ENCODE data around the gene CTSC. TPM values are rescaled to one million over a fixed set of nuclear protein-coding genes. Genes with fewer than 3 reads are reported as not detected.

The CTSC gene
- total and polyA plus RNA-seq, 9 of the 15 experiments (the other 6 are each of a cell fraction or from before 2014, with no cell fraction given) = 113 to 403 (median 187) TPM

- FAIRE-seq = no peak
- TF ChIP-seq SPI1 (IDR thresholded peaks at IDR 0.05; ENCODE audit: borderline replicate concordance, low read depth, low read length) (peak; percentile 47; the same call in 1 of the 2 replicates), NFIX (CRISPR knock-in tag; IDR thresholded peaks at IDR 0.05; ENCODE audit: low read depth) (no peak)
- BruUV-seq (replicated peaks) = no TSS peak
- POLR2A ChIA-PET = interaction anchor here (0.8 kb wide), 1 partner anchor 26 kb away, joined by 3 read pairs; no protein-coding TSS in a partner anchor
- Histone ChIP-seq H3K4me1 (replicated peaks in 1 of 2; ENCODE audit: control insufficient read depth in 2 of 2, insufficient read depth in 2 of 2, low read length in 2 of 2) (peaks cover 0 to 11% of the 10 kb centered on the region in 2 experiments; a peak in 3 of 5 replicates), H3K27me3 (ENCODE audit: control insufficient read depth in 2 of 2, insufficient read depth in 2 of 2, low read length in 2 of 2) (no peaks in the 10 kb centered on the region), H3K9me3 (replicated peaks; ENCODE audit: control insufficient read depth, insufficient read depth, low read depth, low read length) (no peaks in the 10 kb centered on the region), H2AFZ (ENCODE audit: low read depth, low read length) (no peak overlapping the region), H3K27ac (ENCODE audit: extremely low read depth, low read depth, low read length) (no peak overlapping the region), H3K9ac (ENCODE audit: insufficient read depth in 1 of 2, low read depth in 2 of 2, low read length in 2 of 2) (no peak overlapping the region), H3K4me3 (no peak overlapping the region), H3K9me1 (ENCODE audit: control insufficient read depth, insufficient read depth, low read length) (no peaks in the 10 kb centered on the region), H3K36me3 (ENCODE audit: control insufficient read depth, insufficient read depth, low read length) (no peaks in the 10 kb centered on the region; the same call in 2 of the 3 replicates), H3K79me2 (ENCODE audit: control insufficient read depth, insufficient read depth, low read length) (no peaks in the 10 kb centered on the region), H4K20me1 (replicated peaks; ENCODE audit: control insufficient read depth, insufficient read depth, low read length) (no peaks in the 10 kb centered on the region), H3K4me2 (ENCODE audit: insufficient read depth, low read length) (no peak overlapping the region)
- CTCF ChIA-PET (ENCODE audit: low intra/inter-chr PET ratio) = no interaction called here
- intact Hi-C loops (cut with micrococcal nuclease) (loop anchor here (5.0 kb wide), 1 partner anchor 67 kb away; no protein-coding TSS in a partner anchor), in situ Hi-C loops (cut with MboI) (no loop called here)
- ATAC-seq = no peak
- 77% methylated on average over 2 of the region's 2 CpGs for WGBS (ENCODE audit: insufficient coverage, low coverage, missing lambda C conversion rate)
- no peak for DNase-seq (ENCODE audit: extremely low read depth in 1 of 4, low spot score in 3 of 4)
These were observed 17.4 kb upstream of the CTSC start for GRCh38 chr11:88354912-88355311.

DNA sequence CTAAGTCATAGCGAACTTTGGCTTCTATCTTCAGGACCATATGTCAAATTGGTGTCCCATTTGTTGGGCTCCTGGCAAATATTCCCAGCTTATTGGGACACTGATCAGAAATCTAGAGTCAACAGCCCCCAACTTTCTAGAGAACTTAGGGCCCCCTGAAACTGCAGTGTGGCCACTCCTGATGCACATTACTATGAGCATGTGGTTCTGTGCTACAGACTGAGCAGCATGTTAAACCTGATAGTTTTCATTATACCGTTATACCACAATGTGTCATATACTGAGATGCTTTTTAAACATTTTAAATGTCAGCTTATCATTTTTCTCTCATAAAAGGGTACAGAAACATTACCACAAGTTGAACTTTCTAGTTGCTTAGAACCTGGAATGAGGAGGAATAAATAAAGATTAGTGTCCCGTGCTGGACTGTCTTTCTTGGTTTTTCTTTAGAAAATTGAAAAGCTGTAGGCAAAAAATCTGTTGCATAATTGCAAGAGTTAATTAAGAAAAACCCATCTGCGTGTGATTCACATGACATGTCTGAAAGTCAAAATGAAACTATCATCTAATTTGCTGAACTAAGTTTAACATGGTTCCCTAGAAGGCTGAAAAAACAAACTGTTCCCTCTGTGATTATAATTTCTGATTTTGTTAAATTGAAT lies 16.4 kb upstream of the CTSC start:
- in situ Hi-C loops (cut with MboI) = no loop called here
- CTCF ChIA-PET (ENCODE audit: low intra/inter-chr PET ratio) = no interaction called here
- no TSS peak for BruUV-seq (replicated peaks)

More for the DNA sequence above, 16.4 kb upstream of the CTSC start:
- 30% methylated on average over 4 of the region's 4 CpGs for WGBS (ENCODE audit: insufficient coverage, low coverage, missing lambda C conversion rate)
- H3K27ac ChIP-seq (ENCODE audit: extremely low read depth, low read depth, low read length) = no peak overlapping the region
- H3K4me1 ChIP-seq (replicated peaks in 1 of 2; ENCODE audit: control insufficient read depth in 2 of 2, insufficient read depth in 2 of 2, low read length in 2 of 2) = peaks cover 0 to 5% of the 10 kb centered on the region in 2 experiments; a peak in 4 of 5 replicates
- peaks cover under 1% of the 10 kb centered on the region; the same call in 2 of the 3 replicates for H3K36me3 ChIP-seq (ENCODE audit: control insufficient read depth, insufficient read depth, low read length)
- POLR2A ChIA-PET = interaction anchor here (0.9 kb wide), 1 partner anchor 15 kb away, joined by 3 read pairs; no protein-coding TSS in a partner anchor
- no peak overlapping the region for H3K4me2 ChIP-seq (ENCODE audit: insufficient read depth, low read length)
- no peaks in the 10 kb centered on the region for H3K27me3 ChIP-seq (ENCODE audit: control insufficient read depth in 2 of 2, insufficient read depth in 2 of 2, low read length in 2 of 2)
- no peak overlapping the region for H2AFZ ChIP-seq (ENCODE audit: low read depth, low read length)
- ATAC-seq (peak; percentile 34; the same call in 1 of the 3 replicates), FAIRE-seq (no peak), DNase-seq (ENCODE audit: extremely low read depth in 1 of 4, low spot score in 3 of 4) (no peak)
- no peaks in the 10 kb centered on the region for H3K9me1 ChIP-seq (ENCODE audit: control insufficient read depth, insufficient read depth, low read length)
- no peaks in the 10 kb centered on the region for H3K79me2 ChIP-seq (ENCODE audit: control insufficient read depth, insufficient read depth, low read length)
- intact Hi-C loops (cut with micrococcal nuclease) = no loop called here
- H3K9me3 ChIP-seq (replicated peaks; ENCODE audit: control insufficient read depth, insufficient read depth, low read depth, low read length) = no peaks in the 10 kb centered on the region
- H3K4me3 ChIP-seq = no peak overlapping the region
- H3K9ac ChIP-seq (ENCODE audit: insufficient read depth in 1 of 2, low read depth in 2 of 2, low read length in 2 of 2) = no peak overlapping the region
- H4K20me1 ChIP-seq (replicated peaks; ENCODE audit: control insufficient read depth, insufficient read depth, low read length) = no peaks in the 10 kb centered on the region
- TF ChIP-seq NCOA2 (IDR thresholded peaks at IDR 0.05; ENCODE audit: partially characterized antibody in 2 of 2) (no peak), TAF9B (IDR thresholded peaks at IDR 0.05; ENCODE audit: partially characterized antibody) (no peak), BRF1 (IDR thresholded peaks at IDR 0.05; ENCODE audit: borderline replicate concordance, extremely low read depth, insufficient read length) (no peak), POLR2B (IDR thresholded peaks at IDR 0.05; ENCODE audit: low read depth, partially characterized antibody) (no peak), BACH1 (tag; IDR thresholded peaks at IDR 0.05) (no peak), HMG20A (CRISPR knock-in tag; conservative IDR thresholded peaks at IDR 0.05) (no peak)
- TF ChIP-seq, protein P1, sequence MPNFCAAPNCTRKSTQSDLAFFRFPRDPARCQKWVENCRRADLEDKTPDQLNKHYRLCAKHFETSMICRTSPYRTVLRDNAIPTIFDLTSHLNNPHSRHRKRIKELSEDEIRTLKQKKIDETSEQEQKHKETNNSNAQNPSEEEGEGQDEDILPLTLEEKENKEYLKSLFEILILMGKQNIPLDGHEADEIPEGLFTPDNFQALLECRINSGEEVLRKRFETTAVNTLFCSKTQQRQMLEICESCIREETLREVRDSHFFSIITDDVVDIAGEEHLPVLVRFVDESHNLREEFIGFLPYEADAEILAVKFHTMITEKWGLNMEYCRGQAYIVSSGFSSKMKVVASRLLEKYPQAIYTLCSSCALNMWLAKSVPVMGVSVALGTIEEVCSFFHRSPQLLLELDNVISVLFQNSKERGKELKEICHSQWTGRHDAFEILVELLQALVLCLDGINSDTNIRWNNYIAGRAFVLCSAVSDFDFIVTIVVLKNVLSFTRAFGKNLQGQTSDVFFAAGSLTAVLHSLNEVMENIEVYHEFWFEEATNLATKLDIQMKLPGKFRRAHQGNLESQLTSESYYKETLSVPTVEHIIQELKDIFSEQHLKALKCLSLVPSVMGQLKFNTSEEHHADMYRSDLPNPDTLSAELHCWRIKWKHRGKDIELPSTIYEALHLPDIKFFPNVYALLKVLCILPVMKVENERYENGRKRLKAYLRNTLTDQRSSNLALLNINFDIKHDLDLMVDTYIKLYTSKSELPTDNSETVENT (CRISPR knock-in tag; IDR thresholded peaks at IDR 0.05) = no peak

All from K562 (cell line).